Loucy (cell line): ENCODE results near the gene PAFAH1B2.
"Not testable (repeated sequence)": the region's sequence is repeated elsewhere in the genome, so short reads cannot be mapped to it uniquely, and the experiment has no call there.

Experiments
- EZH2phosphoT487 ChIP-seq: fragments of 200-600 bp; IDR thresholded peaks from 2 replicates; pipeline ENCODE4 v1.6.1; 2018; ENCODE audit warnings: antibody characterized with exemption, mild to moderate bottlenecking, moderate library complexity, borderline replicate concordance
- TF ChIP-seq, protein P1 (sequence below): fragments of 200-600 bp; sonication (generic); conservative IDR thresholded peaks from 2 replicates; pipeline ENCODE4 v1.5.1; 2014; ENCODE audit warnings: mild to moderate bottlenecking, antibody characterized with exemption, low read length

GRCh38 chr11:117209351-117210125 is 65.5 kb downstream of the PAFAH1B2 start:
- TF ChIP-seq, protein P1, sequence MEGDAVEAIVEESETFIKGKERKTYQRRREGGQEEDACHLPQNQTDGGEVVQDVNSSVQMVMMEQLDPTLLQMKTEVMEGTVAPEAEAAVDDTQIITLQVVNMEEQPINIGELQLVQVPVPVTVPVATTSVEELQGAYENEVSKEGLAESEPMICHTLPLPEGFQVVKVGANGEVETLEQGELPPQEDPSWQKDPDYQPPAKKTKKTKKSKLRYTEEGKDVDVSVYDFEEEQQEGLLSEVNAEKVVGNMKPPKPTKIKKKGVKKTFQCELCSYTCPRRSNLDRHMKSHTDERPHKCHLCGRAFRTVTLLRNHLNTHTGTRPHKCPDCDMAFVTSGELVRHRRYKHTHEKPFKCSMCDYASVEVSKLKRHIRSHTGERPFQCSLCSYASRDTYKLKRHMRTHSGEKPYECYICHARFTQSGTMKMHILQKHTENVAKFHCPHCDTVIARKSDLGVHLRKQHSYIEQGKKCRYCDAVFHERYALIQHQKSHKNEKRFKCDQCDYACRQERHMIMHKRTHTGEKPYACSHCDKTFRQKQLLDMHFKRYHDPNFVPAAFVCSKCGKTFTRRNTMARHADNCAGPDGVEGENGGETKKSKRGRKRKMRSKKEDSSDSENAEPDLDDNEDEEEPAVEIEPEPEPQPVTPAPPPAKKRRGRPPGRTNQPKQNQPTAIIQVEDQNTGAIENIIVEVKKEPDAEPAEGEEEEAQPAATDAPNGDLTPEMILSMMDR: not testable (repeated sequence)
- TF ChIP-seq EZH2phosphoT487: not testable (repeated sequence)
